Epithelial cell of esophagus (primary cell): Measurements from ENCODE around the gene SUCLG2.

Experiments used
- DNase-seq: peaks from one replicate; pipeline ENCODE4 v3.0.0; 2010; ENCODE audit warnings: low read depth
- H3K4me3 ChIP-seq: 2 replicates; pipeline ENCODE4 v1.5.1; 2011; ENCODE audit warnings: mild to moderate bottlenecking, low read length, control low read depth
- TF ChIP-seq, protein P1 (sequence below): IDR thresholded peaks from 2 replicates; pipeline ENCODE4 v1.5.1; 2011; ENCODE audit warnings: low read depth, mild to moderate bottlenecking, low read length, control low read depth, inconsistent platforms; ENCODE audit not compliant: insufficient read depth; ENCODE audit errors: missing control alignments

The SUCLG2 gene

DNA sequence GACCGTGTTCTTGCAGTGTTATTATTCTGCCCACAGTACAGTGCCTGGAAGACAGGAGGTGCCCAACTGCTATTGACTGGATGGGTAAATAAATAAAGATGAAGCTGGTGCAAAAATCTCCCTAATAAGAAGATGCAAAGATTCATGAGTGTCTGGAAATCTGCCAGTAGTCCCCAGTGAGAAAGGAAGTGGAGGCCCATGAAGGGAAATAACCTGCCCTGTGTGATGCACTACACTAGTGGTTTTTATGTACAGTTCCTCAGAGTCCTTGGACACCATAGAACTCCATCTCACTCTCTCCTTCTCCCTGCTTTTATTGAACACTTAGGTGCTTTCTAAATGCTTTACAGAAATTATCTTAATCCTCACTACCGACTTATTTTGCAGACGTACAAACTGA, 8.3 kb upstream of the SUCLG2 start:
- no peak overlapping the region for H3K4me3 ChIP-seq
- TF ChIP-seq, protein P1, sequence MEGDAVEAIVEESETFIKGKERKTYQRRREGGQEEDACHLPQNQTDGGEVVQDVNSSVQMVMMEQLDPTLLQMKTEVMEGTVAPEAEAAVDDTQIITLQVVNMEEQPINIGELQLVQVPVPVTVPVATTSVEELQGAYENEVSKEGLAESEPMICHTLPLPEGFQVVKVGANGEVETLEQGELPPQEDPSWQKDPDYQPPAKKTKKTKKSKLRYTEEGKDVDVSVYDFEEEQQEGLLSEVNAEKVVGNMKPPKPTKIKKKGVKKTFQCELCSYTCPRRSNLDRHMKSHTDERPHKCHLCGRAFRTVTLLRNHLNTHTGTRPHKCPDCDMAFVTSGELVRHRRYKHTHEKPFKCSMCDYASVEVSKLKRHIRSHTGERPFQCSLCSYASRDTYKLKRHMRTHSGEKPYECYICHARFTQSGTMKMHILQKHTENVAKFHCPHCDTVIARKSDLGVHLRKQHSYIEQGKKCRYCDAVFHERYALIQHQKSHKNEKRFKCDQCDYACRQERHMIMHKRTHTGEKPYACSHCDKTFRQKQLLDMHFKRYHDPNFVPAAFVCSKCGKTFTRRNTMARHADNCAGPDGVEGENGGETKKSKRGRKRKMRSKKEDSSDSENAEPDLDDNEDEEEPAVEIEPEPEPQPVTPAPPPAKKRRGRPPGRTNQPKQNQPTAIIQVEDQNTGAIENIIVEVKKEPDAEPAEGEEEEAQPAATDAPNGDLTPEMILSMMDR = no peak
- no peak for DNase-seq

DNA sequence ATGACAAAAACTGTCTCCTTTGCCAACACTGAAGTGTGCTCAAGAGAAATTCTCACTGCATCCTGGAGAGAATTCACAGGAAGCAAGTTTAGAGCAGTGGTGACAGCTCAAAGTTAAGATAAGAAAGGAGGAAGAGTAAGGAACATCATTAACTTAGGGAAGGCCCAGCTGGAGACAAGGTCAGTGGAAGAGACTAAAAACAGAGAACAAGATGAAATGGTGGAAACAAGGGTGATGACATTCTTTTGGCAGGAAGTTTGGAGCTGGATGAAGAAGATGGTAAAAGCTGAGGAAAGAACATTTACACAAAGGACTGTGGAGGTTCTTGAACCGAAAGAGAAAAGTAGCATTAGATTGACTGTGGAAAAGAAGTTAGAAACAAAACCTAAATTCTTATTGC, 6.7 kb upstream of the SUCLG2 start:
- TF ChIP-seq, protein P1 = no peak
- DNase-seq = no peak
- no peak overlapping the region for H3K4me3 ChIP-seq

DNA sequence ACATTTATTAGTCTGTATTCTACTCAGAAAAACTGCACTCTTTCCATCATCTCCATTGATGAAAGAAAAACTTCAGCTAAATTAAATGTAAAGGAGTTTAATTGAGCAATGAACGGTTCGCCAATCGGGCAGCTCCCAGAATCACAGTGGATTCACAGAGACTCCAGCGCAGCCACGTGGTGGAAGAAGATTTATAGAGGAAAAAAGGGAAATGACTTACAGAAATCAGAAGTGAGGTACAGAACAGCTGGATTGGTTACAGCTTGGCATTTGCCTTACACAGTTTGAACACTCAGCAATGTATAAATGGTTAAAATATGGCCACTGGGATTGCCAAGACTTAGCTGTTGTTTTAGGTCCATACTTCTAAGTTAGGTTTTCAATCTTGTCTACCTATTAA, 2.8 kb upstream of the SUCLG2 start:
- no peak for DNase-seq
- no peak overlapping the region for H3K4me3 ChIP-seq
- TF ChIP-seq, protein P1 = no peak

DNA sequence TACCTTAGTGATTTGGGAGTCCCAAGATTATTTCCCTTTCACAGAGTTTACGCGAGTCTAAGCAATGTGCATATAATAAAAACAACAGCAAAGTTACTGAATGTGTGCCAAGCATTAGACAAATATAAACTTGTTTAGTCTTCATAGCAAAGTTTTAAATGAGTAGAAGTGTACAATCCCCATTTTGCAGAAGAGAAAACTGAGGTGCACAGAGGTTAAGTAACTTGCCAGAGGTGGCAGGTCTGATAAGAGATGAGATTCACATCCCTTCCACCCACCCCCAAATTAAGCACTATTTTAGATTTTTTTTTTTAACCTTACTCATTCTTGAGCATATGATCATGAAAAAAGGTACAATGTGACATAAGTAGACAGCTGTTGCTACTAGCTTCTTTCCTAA, 2.2 kb upstream of the SUCLG2 start:
- no peak for DNase-seq
- TF ChIP-seq, protein P1 = no peak
- no peak overlapping the region for H3K4me3 ChIP-seq

DNA sequence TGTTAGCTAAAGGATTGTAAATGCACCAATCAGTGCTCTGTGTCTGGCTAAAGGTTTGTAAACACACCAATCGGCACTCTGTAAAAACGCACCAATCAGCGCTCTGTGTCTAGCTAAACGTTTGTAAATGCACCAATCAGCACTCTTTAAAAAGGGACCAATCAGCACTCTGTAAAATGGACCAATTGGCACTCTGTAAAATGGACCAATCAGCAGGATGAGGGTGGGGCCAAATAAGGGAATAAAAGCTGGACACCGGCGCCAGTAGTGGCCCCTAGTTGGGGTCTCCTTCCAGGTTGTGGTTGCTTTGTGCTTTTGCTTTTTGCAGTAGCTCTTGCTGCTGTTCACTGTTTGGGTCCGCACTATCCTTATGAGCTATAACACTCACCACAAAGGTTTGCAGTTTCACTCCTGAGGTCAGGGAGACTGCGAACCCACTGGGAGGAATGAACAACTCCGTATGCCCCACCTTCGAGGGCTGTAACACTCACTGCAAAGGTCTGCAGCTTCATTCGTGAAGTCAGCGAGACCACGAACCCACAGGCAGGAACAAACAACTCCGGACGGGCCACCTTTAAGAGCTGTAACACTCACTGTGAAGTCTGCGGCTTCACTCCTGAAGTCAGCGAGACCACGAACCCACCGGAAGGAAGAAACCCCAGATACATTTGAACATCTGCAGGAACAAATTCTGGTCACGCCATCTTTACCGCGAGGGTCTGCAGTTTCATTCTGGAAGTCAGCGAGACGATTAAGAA, 1.1 kb upstream of the SUCLG2 start:
- no peak overlapping the region for H3K4me3 ChIP-seq
- DNase-seq = no peak

DNA sequence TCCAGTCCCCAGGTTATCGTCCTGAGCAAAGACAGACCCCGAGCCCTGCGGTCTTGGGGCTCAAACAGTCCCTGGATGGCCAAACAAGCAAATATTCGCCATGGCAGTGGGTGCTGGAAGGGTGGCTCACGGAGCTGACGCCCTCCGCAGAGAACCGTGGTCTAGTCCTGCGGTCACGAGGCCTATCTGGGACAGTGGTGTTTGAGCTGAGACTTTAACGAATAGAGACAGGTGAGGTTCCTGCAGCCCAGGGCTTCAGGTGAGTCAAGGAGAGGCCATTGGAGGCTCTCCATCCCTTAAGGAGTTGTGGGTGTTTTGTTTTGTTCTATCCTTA, 399 bp upstream of the SUCLG2 start:
- H3K4me3 ChIP-seq = peak overlapping the region; percentile 75
- TF ChIP-seq, protein P1 = no peak
- DNase-seq = no peak

More for the DNA sequence above, 1.1 kb upstream of the SUCLG2 start:
- TF ChIP-seq, protein P1 = no peak

DNA sequence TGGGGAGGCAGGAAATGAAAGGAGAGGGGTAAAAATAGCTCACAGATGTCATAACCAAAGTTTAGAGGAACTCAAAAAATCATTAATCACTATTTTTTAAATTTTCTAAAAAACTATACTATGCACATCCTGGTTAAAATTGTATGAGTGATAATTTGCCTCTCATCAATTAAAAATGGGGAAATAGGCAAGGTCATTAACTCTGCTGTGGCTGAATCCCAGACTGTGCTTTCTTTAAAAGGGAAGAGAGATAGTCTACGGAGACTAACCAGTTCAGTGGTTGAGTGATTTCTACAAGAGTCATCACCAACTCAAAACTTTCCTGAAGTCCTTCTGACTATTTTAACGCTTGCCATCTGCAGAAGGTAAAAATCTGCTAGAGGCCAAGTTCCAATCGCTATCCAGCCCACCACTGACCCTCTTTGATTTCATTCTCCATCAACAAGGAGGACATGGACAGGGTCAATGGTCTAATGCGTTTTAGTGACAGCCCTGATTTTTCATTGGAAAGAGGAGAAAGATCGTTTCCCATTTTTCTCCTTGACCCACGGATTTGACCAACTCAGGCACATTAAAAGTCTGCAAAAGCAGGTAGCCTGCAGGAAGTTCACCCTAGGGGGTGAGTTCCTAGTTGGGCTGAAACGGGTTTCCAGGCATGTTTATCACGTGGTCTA, 850 bp downstream of the SUCLG2 start:
- no peak for DNase-seq
- TF ChIP-seq, protein P1 = no peak
- H3K4me3 ChIP-seq = peak overlapping the region; percentile 75
